ENCODE data around the gene LAMC3. TPM values are rescaled to one million over a fixed set of nuclear protein-coding genes. Genes with fewer than 3 reads are reported as not detected.
"Not testable (repeated sequence)": the region's sequence is repeated elsewhere in the genome, so short reads cannot be mapped to it uniquely, and the experiment has no call there.

LAMC3 gene
- polyA plus RNA-seq, 1 experiment = not detected

DNA sequence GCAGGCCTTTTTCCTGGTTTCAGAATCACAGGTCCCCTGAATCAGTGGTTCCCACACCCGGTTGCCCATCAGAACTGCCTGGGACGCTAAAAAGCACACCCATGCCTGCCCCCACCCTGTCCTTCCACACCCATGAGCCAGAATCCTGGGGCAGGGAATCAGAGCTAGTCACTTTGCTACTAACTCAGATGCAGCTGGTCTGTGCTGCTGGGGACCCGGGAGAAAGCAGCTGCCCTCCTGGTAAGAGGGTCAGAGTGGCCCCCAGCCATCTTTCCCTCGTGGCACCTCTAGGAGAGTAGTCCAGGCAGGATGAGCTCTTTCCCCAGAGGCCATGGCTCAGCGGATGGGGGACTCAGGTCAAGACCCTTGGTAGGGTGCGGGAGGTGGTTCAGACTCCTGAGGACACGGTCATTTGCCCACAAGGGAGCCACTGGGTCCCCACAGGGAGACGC lies 105.1 kb downstream of the LAMC3 start:
- ChIA-PET CTCF (interaction anchor here (0.6 to 1.0 kb wide), 3 partner anchors 17 to 68 kb away, joined by 3 to 6 read pairs (median 4); no protein-coding TSS in a partner anchor), POLR2A (no interaction called here)
- H3K27me3 ChIP-seq (ENCODE audit: control insufficient read depth, insufficient read depth, low read length) = peaks cover 10% of the 10 kb centered on the region

GRCh38 chr9:131115360-131115742 lies 106.4 kb downstream of the LAMC3 start:
- H3K27ac ChIP-seq (ENCODE audit: low read depth, low read length); DNase-seq (ENCODE audit: low read depth, low spot score); H3K9me3 ChIP-seq (ENCODE audit: control insufficient read depth, insufficient read depth, low read length); H3K27me3 ChIP-seq (ENCODE audit: control insufficient read depth, insufficient read depth, low read length); CTCF ChIA-PET; H3K4me3 ChIP-seq (ENCODE audit: low read depth, low read length): not testable (repeated sequence)
- POLR2A ChIA-PET = interaction anchor here (1.3 kb wide), 1 partner anchor 10 kb away, joined by 5 read pairs; the partner anchor contains the start of gene NUP214

More for the DNA sequence above, 105.1 kb downstream of the LAMC3 start:
- TF ChIP-seq CTCF (IDR thresholded peaks at IDR 0.05; ENCODE audit: low read depth, low read length) = no peak
- no peak overlapping the region for H3K4me3 ChIP-seq (ENCODE audit: low read depth, low read length)
- no peak overlapping the region for H3K27ac ChIP-seq (ENCODE audit: low read depth, low read length)
- H3K9me3 ChIP-seq (ENCODE audit: control insufficient read depth, insufficient read depth, low read length) = no peaks in the 10 kb centered on the region; the same call in 1 of the 2 replicates
- DNase-seq (ENCODE audit: low read depth, low spot score) = no peak

DNA sequence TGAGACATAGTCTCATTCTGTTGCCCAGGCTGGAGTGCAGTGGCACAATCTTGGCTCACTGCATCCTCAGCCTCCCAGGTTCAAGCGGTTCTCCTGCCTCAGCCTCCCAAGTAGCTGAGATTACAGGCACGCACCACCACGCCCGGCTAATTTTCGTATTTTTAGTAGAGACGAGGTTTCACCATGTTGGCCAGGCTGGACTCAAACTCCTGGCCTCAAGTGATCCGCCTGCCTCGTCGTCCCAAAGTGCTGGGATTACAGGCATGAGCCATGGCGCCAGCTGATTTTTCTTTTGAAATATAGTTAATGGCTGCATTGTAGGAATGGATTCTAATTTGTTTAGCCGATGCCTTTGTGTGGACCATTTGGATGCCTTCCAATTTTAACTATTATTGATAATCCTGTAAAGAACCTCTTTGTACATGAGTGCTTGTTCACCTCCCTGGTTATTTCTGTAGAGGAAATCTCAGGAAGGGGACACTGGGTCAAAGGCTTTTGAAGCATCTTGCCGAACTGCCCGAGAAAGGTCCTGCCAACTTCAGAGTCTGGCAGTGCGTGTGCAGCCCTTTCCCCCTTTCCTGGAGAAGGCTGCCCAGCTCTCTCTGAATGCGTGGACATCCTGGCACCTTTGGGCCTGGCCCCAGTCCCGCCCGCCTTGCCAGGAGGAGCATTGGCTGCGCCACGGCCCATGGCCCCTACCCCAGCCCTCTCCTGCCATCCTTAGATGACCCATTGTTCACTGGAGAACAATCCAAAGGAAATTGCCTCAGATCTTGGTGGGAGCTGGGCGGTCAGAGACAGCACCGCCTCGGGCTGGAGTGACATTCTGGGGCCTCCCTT lies 107.5 kb downstream of the LAMC3 start:
- no peaks in the 10 kb centered on the region; the same call in 1 of the 2 replicates for H3K9me3 ChIP-seq (ENCODE audit: control insufficient read depth, insufficient read depth, low read length)
- CTCF ChIA-PET = interaction anchor here (0.6 kb wide), 1 partner anchor 97 kb away, joined by 4 read pairs; no protein-coding TSS in a partner anchor
- TF ChIP-seq CTCF (IDR thresholded peaks at IDR 0.05; ENCODE audit: low read depth, low read length) = no peak
- POLR2A ChIA-PET = interaction anchor here (1.3 kb wide), 1 partner anchor 9 kb away, joined by 5 read pairs; the partner anchor contains the start of gene NUP214
- H3K4me3 ChIP-seq (ENCODE audit: low read depth, low read length) = no peak overlapping the region
- DNase-seq (ENCODE audit: low read depth, low spot score) = no peak
- peaks cover 10% of the 10 kb centered on the region for H3K27me3 ChIP-seq (ENCODE audit: control insufficient read depth, insufficient read depth, low read length)
- H3K27ac ChIP-seq (ENCODE audit: low read depth, low read length) = no peak overlapping the region

DNA sequence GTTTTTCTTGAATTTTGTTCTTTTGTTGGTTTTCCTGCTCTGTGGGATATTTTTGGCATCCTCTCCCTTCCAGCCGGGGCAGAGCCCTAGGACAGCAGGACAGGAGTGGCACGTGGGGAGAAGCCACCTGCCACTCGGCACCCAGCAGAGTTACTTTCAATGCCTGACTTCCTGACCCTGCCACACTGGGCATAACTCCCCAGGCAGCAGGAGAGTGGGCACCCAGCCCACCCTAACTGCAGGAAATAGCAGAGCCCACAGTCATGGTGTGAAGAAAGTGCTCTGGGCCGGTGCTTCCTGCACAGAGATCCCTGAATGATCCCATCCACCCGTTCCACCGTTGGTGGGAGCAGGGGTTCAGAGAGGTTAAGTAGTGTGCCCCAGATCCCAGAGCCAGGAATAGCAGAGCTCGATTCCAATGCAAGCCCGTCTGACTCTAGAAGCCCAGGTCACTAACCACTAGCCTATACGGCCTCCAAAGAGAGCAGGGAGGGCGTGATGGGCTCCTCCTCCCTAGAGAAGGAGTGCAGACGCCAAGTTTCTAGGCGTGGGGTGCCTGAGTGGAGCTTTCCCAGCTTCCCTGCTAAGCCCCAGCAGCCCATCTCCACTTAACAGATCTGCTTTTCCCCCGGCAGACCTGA lies 108.3 kb downstream of the LAMC3 start:
- POLR2A ChIA-PET = no interaction called here
- DNase-seq (ENCODE audit: low read depth, low spot score) = no peak
- peaks cover 12% of the 10 kb centered on the region for H3K27me3 ChIP-seq (ENCODE audit: control insufficient read depth, insufficient read depth, low read length)
- no peak for TF ChIP-seq CTCF (IDR thresholded peaks at IDR 0.05; ENCODE audit: low read depth, low read length)
- CTCF ChIA-PET = interaction anchor here (0.6 kb wide), 1 partner anchor 96 kb away, joined by 4 read pairs; no protein-coding TSS in a partner anchor
- no peak overlapping the region for H3K27ac ChIP-seq (ENCODE audit: low read depth, low read length)
- H3K9me3 ChIP-seq (ENCODE audit: control insufficient read depth, insufficient read depth, low read length) = no peaks in the 10 kb centered on the region; the same call in 1 of the 2 replicates
- no peak overlapping the region for H3K4me3 ChIP-seq (ENCODE audit: low read depth, low read length)

DNA sequence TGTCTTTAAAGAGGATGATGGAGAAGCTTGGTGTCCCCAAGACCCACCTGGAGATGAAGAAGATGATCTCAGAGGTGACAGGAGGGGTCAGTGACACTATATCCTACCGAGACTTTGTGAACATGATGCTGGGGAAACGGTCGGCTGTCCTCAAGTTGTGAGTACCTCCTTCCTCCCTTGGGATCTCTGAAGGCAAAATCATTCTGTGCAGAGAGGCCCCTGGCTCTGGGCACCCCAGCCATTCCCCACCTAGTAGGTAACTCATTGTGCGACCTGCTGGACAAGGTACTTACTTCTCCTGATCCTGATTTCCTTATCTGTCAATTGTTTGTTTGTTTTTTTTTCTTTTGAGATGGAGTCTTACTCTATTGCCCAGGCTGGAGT lies 108.8 kb downstream of the LAMC3 start:
- no peak overlapping the region for H3K27ac ChIP-seq (ENCODE audit: low read depth, low read length)
- no peaks in the 10 kb centered on the region; the same call in 1 of the 2 replicates for H3K9me3 ChIP-seq (ENCODE audit: control insufficient read depth, insufficient read depth, low read length)
- ChIA-PET POLR2A (no interaction called here), CTCF (no interaction called here)
- TF ChIP-seq CTCF (IDR thresholded peaks at IDR 0.05; ENCODE audit: low read depth, low read length) = no peak
- H3K4me3 ChIP-seq (ENCODE audit: low read depth, low read length) = no peak overlapping the region
- DNase-seq (ENCODE audit: low read depth, low spot score) = no peak
- peaks cover 12% of the 10 kb centered on the region for H3K27me3 ChIP-seq (ENCODE audit: control insufficient read depth, insufficient read depth, low read length)
